Daoy (cell line): Measurements from ENCODE around the gene SPDYE5. TPM values are rescaled to one million over a fixed set of nuclear protein-coding genes. Genes with fewer than 3 reads are reported as not detected.

Experiments
- DNase-seq: peaks from one replicate; pipeline ENCODE4 v3.0.0-alpha.2; 2015; ENCODE audit warnings: low read depth
- total RNA-seq: library from RNA; depleted of rRNA; stranded (reverse); fragments of >200 nt; shearing (Covaris generic); gene quantifications from 2 replicates; pipeline ENCODE4 v1.2.3, GENCODE V29; 2014; rRNA removed

The SPDYE5 gene
- total RNA-seq, 1 experiment from 2014 or later, result not detected

- DNase-seq, result no peak
Measured at GRCh38 chr7:75536940-75537538, 44.9 kb downstream of the SPDYE5 start.

DNA sequence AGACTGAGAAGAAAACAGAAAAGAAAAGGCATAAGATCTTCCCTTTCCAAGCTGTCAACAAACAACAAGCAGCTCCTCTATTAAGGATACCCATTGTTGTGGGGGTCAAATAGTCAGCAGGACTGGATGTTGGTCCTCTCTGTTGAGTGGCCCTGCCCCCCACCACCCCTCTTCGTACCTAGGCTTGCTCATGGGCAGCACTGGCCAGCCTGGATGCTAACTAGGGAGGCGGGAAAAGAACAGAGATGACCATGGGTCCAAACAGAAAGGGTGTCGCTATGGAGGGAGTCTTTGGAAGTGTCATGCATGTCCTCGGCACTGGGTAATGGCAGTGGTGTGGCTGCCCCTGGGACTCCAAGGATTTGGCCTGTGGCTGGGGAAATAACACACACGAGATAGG lies 45.6 kb downstream of the SPDYE5 start:
- DNase-seq, result no peak

DNA sequence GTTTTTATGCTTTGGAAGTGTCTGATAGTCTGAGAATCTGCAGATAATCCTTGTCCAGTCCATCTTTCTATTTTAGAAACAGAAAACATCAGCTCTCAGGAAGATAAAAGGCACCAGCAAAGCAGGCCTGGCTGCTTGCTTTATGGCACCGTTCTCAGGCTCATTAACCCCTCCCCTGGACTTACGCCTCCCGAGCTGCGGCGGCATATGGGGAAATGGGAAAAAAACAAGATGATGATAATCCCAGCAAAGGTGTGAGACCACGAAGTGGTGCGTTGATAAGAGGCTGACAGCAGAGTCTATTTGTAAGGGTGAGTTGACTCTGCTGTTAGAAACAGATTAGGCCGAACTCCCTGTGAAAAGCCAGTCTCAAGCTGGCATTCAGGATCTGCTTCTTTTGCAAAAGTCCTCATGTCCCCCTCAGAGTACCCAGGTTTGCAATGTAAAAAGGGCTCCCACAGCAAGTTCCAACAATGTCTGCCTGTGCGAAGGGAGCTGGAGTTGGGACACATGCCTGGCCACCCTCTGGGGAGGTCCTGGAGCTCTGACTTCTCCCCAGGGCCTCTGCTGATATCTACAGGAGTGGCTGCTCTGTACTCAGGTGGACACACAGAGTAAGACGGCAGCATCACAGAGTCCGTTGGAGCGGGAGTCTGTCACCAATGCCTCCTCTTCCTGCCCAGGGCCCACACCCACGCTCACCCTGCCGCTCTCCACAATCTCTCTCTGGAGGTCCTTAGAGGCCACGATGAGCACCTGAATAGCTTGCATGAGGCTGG lies 54.3 kb downstream of the SPDYE5 start:
- DNase-seq, result no peak

Other genes with a start within 250 kb of the SPDYE5 start
- 0.23 and 0.71 TPM in 2 replicates for gene TRIM73, start 96.7 kb upstream of the SPDYE5 start, total RNA-seq
- 1.6 and 2.9 TPM in 2 replicates for gene POM121C, start 6.0 kb upstream of the SPDYE5 start, total RNA-seq
- gene HIP1, start 246.6 kb downstream of the SPDYE5 start, total RNA-seq, result 12.3 and 13.4 TPM in 2 replicates